K562 treated with DMSO at 1 percent for 12 hours (cell line): ENCODE data around the gene DERL2. TPM values are rescaled to one million over a fixed set of nuclear protein-coding genes. Genes with fewer than 3 reads are reported as not detected.

Experiments used
- total RNA-seq: library from RNA; unstranded; fragments of 300-600 nt; gene quantifications from 2 replicates; pipeline ENCODE4 v1.2.3, GENCODE V29; 2022; ENCODE audit not compliant: insufficient read depth

DERL2 gene
- total RNA-seq = 9.3 and 30.1 TPM in 2 replicates

DNA sequence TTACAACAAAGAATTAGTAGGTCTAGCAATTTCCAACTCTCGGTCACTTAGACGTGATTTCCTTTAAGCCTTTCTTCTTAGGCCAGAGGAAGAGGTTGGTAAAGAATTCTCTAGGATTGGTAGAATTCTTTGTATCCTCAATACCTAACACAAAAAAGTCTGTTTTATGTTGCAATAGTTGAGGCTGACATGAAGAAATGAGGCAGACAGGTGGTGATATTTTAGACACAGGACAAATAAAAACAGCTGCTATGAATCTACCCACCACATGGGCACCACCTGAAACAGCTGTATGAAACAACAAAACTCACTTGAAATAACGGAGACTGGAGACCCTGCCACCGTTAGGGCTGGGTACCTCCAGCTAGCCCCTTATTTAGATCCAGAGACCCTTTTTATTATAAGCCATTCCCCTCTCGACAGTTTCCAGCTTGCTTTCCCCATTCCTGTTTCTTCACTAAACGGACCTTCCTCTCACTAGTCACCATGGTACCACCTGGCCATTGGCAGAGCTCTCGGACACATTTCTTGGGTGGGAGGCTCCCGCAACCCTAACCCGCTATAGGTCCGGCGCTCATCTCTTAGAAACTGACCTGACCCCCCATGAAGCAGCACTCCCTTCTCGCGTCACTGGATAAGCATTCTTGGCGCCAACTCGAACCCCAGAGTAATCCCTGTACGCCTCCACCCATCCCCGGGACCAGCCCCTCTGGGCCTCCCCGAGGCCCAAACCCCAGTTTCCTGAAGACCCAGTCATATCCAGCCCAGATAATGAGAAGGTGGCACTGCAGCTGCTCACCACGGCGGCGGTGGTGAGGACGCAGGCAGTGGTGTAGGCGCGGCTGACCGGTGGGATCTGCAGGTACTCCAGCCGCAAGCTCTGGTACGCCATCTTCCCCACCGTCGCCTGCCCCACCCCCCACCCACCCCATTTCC lies at the start of gene DERL2:
Gene DERL2, minus strand, starts transcription at position 909 of the 936 bp plus-strand sequence. Its CDS starts 17 bp downstream, at position 892.

DNA sequence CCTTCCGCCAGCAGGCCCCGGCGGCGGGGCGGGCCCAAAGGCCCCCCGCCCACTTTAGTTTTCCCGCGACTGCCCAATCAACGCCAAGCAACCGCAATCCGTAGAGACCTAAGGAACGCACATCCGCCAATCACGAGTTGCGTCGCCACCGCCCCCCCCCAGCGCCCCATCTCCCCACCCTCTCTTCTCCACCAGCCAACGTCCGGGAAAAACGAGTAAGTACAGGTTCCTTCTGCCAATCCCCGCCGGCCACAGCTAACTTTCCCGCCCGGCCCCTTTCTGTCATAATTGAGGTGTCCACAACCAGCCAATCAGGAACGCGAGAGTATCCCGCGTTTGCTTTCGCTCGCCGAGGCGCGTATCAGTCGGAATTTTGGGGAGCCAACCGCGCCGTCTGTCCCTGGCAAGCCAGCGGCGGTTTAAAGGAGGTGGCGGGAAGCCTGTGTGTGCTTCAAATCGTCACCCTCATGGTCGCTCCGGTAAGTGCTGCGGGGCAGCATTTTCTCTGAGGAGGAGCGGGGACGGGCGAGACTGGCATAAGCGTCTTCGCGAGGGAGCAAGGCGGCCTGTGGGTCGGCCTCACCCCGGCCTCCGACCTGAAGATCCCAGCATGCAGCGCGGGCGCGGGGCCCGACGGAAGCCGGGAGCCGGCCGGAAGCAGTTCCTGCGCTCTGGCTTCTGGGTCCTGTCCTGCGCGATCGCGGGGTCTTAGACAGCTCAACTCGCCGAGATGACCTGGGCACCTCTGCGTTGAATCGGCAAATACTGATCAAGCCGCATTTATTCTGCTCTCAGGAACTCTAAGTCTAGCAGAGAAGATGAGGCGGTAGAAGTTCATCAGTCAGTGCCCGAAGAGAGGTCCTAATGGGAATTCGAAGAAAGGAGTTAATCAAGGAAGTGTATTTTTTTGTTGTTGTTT lies 487 bp upstream of the DERL2 start, which contains the start of gene MIS12:
Gene MIS12, plus strand, starts transcription at position 361 of the 919 bp plus-strand sequence. CDS start 2,297 bp downstream, outside the sequence.

DNA sequence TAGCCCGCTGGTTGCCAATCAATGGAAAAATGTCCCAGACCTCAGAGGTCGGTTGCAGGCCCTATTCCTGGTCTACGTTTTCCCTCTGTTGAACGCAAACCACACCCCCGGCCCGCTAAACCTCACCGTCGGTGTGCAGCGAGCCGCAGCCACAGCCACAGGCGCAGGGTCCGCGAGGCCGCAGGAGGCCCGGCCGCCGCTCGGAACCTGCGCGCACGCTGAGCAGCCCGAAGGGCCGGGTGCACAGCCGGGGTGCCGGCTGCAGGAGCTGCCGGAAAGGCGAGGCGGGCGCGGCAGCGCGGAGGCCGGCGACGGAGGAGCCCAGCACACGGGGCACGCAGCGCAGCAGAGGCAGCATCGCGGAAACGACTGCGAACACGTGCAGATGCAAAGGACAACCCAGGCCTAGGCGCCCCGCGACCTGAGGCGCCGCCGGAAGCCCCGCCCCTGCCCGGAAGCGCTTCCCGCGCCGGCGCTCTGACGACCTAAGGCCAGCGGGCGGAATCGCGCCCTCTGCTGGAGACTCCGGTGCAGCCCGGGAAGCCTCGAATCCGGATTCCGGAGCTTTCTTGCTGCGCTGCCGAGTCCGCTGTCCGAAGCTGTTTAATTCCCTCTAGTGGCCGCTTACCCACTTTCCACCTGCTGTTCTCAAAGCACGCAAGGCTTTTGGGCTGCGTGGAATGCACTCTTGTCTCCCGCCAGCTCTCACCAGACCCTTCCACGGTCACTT lies 47.1 kb downstream of the DERL2 start, which contains the start of gene C1QBP:
Gene C1QBP, minus strand, starts transcription at position 440 of the 730 bp plus-strand sequence. Its CDS starts 82 bp downstream, at position 358.

Other genes starting within 250 kb of the DERL2 start
- gene RABEP1, start 203.9 kb downstream of the DERL2 start, total RNA-seq = 6.2 and 21.9 TPM in 2 replicates
- 25.4 and 41.6 TPM in 2 replicates for gene NUP88, start 66.5 kb downstream of the DERL2 start, total RNA-seq
- 31.2 and 31.8 TPM in 2 replicates for gene RPAIN, start 66.0 kb downstream of the DERL2 start, total RNA-seq
- gene C1QBP, start 47.0 kb downstream of the DERL2 start, total RNA-seq = 134 and 138 TPM in 2 replicates
- 1.1 and 4.0 TPM in 2 replicates for gene DHX33, start 17.2 kb downstream of the DERL2 start, total RNA-seq
- gene MIS12, start 388 bp upstream of the DERL2 start, total RNA-seq = 8.9 and 19.0 TPM in 2 replicates
- 24.5 and 84.7 TPM in 2 replicates for gene NLRP1, start 98.3 kb upstream of the DERL2 start, total RNA-seq